Measurements from ENCODE around the gene SPRTN. TPM values are rescaled to one million over a fixed set of nuclear protein-coding genes. Genes with fewer than 3 reads are reported as not detected.

SPRTN gene
- total RNA-seq, 4 donors from 2014 or later, result 18.6 to 27.5 (median 22.7) TPM

- DNase-seq, result no peak
- peaks cover 0 to 39% (median 0%) of the 10 kb centered on the region in 3 donors for H3K36me3 ChIP-seq
- H3K4me1 ChIP-seq, result no peaks in the 10 kb centered on the region
Observed at GRCh38 chr1:231351816-231352215, 13.7 kb downstream of the SPRTN start.

GRCh38 chr1:231353086-231353485 lies 15.0 kb downstream of the SPRTN start:
- Histone ChIP-seq H3K27me3 (no peaks in the 10 kb centered on the region), H3K36me3 (peaks cover 0 to 39% (median 0%) of the 10 kb centered on the region in 3 donors), H3K4me3 (no peak overlapping the region), H3K9me3 (no peaks in the 10 kb centered on the region), H3K4me1 (no peaks in the 10 kb centered on the region), H3K27ac (no peak overlapping the region)
- no peak for DNase-seq
- TF ChIP-seq CTCF (IDR thresholded peaks at IDR 0.05) (no peak), POLR2A (IDR thresholded peaks at IDR 0.05) (no peak)

More at GRCh38 chr1:231351816-231352215, 13.7 kb downstream of the SPRTN start:
- TF ChIP-seq CTCF (IDR thresholded peaks at IDR 0.05), result no peak
- no peak for TF ChIP-seq POLR2A (IDR thresholded peaks at IDR 0.05)
- H3K27me3 ChIP-seq, result no peaks in the 10 kb centered on the region
- no peaks in the 10 kb centered on the region for H3K9me3 ChIP-seq
- no peak overlapping the region for H3K27ac ChIP-seq
- no peak overlapping the region for H3K4me3 ChIP-seq

- TF ChIP-seq POLR2A (IDR thresholded peaks at IDR 0.05) (no peak), CTCF (IDR thresholded peaks at IDR 0.05) (no peak)
- H3K36me3 ChIP-seq, result peaks cover 0 to 34% (median 0%) of the 10 kb centered on the region in 3 donors
- H3K4me1 ChIP-seq, result no peaks in the 10 kb centered on the region
- no peaks in the 10 kb centered on the region for H3K9me3 ChIP-seq
- no peaks in the 10 kb centered on the region for H3K27me3 ChIP-seq
- no peak for DNase-seq
- no peak overlapping the region for H3K4me3 ChIP-seq
- H3K27ac ChIP-seq, result no peak overlapping the region
Observed at GRCh38 chr1:231354330-231355020, 16.4 kb downstream of the SPRTN start.

DNA sequence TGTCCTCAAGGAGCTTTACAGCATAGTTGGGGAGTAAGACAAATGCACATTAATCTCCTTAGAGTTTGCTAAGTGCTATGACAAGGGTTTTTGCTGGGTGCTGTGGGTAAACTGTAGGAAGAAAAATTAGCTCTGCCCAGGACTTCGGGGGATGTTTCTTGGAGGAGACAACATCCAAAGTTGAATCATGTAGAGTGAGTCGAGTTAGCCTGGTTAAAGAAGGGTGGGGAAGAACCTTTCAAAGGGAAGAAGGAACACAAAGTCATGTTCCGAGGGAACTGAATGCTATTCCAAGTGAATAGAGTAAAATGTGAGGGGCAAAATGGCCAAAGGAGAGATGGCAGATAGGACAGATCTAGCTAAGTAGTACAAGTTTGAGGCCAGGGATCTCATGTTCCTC lies 17.1 kb downstream of the SPRTN start:
- TF ChIP-seq POLR2A (IDR thresholded peaks at IDR 0.05), result no peak
- no peak for TF ChIP-seq CTCF (IDR thresholded peaks at IDR 0.05)
- Histone ChIP-seq H3K4me3 (no peak overlapping the region), H3K36me3 (peaks cover 0 to 27% (median 0%) of the 10 kb centered on the region in 3 donors), H3K4me1 (no peaks in the 10 kb centered on the region), H3K27me3 (no peaks in the 10 kb centered on the region), H3K9me3 (no peaks in the 10 kb centered on the region), H3K27ac (no peak overlapping the region)
- DNase-seq, result no peak

- Histone ChIP-seq H3K9me3 (no peaks in the 10 kb centered on the region), H3K36me3 (peaks cover 0 to 9% (median 0%) of the 10 kb centered on the region in 3 donors), H3K27me3 (no peaks in the 10 kb centered on the region), H3K4me3 (no peak overlapping the region), H3K27ac (no peak overlapping the region), H3K4me1 (no peaks in the 10 kb centered on the region)
- TF ChIP-seq CTCF (IDR thresholded peaks at IDR 0.05) (no peak), POLR2A (IDR thresholded peaks at IDR 0.05) (no peak)
- no peak for DNase-seq
Observed at GRCh38 chr1:231357187-231357772, 19.2 kb downstream of the SPRTN start.
